ENCODE data around the gene ABCA1. TPM values are rescaled to one million over a fixed set of nuclear protein-coding genes. Genes with fewer than 3 reads are reported as not detected.
"Not testable (repeated sequence)": the region's sequence is repeated elsewhere in the genome, so short reads cannot be mapped to it uniquely, and the experiment has no call there.

ABCA1 gene
- total and polyA plus RNA-seq, 3 donors from 2014 or later: 8.5 to 57.9 (median 42.0) TPM

DNA sequence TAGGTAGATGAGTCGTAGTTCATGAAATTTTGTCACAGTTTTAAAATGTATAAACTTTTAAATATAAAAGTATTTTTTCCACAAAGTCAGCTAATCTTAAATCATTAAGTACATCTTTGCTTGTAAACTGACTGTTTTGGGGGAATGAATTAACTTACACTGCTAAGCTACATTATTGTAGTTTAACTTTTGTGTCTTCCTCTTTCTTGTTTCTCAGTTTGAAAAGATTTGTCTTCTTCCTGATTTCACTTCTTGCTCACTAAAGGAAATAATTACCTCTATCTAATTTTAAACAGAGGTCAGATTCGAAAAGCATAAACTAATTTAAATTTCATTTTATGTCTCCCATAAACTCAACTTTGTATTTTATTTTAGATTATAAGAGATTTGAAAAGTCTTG lies 158.3 kb downstream of the ABCA1 start:
- peak overlapping the region in 1 of 2 donors; percentile 1 for H3K4me3 ChIP-seq
- peaks cover 5% of the 10 kb centered on the region for H3K4me1 ChIP-seq
- 69 to 73% methylated on average over 2 of the region's 2 CpGs for WGBS, 2 donors
- TF ChIP-seq POLR2A (IDR thresholded peaks at IDR 0.05): no peak
- TF ChIP-seq, protein P1, sequence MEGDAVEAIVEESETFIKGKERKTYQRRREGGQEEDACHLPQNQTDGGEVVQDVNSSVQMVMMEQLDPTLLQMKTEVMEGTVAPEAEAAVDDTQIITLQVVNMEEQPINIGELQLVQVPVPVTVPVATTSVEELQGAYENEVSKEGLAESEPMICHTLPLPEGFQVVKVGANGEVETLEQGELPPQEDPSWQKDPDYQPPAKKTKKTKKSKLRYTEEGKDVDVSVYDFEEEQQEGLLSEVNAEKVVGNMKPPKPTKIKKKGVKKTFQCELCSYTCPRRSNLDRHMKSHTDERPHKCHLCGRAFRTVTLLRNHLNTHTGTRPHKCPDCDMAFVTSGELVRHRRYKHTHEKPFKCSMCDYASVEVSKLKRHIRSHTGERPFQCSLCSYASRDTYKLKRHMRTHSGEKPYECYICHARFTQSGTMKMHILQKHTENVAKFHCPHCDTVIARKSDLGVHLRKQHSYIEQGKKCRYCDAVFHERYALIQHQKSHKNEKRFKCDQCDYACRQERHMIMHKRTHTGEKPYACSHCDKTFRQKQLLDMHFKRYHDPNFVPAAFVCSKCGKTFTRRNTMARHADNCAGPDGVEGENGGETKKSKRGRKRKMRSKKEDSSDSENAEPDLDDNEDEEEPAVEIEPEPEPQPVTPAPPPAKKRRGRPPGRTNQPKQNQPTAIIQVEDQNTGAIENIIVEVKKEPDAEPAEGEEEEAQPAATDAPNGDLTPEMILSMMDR (IDR thresholded peaks at IDR 0.05): no peak
- H3K36me3 ChIP-seq (ENCODE audit: low read depth, missing control alignments): no peaks in the 10 kb centered on the region
- no peak overlapping the region for H3K27ac ChIP-seq
- intact Hi-C loops (cut with DNase I; ENCODE audit: low total_unique reads): no loop called here
- H3K9me3 ChIP-seq: no peaks in the 10 kb centered on the region
- DNase-seq: no peak
- no peaks in the 10 kb centered on the region for H3K27me3 ChIP-seq

DNA sequence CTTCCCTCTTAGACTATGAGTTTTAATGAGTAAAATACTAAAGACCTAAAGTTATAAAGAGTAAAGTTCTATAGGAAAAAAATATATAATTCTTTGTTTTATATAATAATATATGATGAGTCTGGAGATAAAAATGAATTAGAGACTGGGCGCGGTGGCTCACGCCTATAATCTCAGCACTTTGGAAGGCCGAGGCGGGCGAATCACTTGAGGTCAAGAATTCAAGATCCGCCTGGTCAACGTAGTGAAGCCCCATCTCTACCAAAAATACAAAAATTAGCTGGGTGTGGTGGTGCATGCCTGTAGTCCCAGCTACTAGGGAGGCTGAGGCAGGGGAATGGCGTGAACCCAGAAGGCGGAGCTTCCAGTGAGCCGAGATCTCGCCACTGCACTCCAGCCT lies 158.9 kb downstream of the ABCA1 start:
- H3K27me3 ChIP-seq; H3K4me1 ChIP-seq; H3K9me3 ChIP-seq; DNase-seq; H3K27ac ChIP-seq; H3K36me3 ChIP-seq (ENCODE audit: low read depth, missing control alignments); intact Hi-C loops (cut with DNase I; ENCODE audit: low total_unique reads): not testable (repeated sequence)
- WGBS, 2 donors: 60 to 68% methylated on average over 12 of the region's 12 CpGs
- peak overlapping the region in 1 of 2 donors; percentile 1 for H3K4me3 ChIP-seq

DNA sequence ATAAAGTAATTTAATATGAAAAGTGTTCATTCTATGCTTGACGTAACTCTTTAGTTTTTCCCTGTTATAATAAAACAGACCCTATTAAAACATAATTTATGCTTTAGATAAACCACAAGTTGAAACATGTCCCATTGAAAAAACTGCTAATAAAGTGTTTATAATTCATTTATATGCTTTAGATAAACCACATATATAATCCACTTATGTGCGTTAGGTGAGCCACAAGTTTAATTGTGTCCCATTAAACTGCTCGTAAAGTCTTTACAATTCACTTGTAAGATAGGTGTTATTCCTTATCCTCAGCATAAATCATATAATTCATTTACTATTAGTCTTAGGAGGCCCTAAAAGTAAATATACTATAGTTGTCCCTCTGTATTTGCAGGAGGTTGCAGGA lies 160.4 kb downstream of the ABCA1 start:
- H3K4me1 ChIP-seq: no peaks in the 10 kb centered on the region
- no peaks in the 10 kb centered on the region for H3K27me3 ChIP-seq
- DNase-seq: no peak
- no peaks in the 10 kb centered on the region for H3K9me3 ChIP-seq
- no peak overlapping the region for H3K27ac ChIP-seq
- no peaks in the 10 kb centered on the region for H3K36me3 ChIP-seq (ENCODE audit: low read depth, missing control alignments)
- intact Hi-C loops (cut with DNase I; ENCODE audit: low total_unique reads): no loop called here
- no peak overlapping the region for H3K4me3 ChIP-seq
- no peak for TF ChIP-seq POLR2A (IDR thresholded peaks at IDR 0.05)
- TF ChIP-seq, protein P1 (IDR thresholded peaks at IDR 0.05): no peak
- 94 to 95% methylated on average over 3 of the region's 3 CpGs for WGBS, 2 donors

DNA sequence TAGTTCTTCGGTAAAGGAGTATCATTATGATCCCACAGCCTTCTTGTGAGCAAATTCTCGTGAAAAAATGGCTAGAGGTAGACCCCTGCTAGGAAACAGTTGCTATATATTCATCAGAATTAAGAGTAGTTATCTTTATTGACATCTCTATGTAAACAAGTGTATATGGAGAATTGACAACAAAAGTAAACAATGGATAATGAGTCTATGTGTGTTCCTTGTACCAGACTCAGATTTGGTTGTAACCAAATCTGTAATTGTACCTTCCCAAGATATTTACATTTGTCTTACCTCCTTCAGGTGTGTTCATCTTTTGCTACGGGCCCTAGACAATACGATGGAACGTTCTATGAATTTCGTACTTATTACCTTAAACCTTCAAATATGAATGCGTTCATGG lies 161.9 kb downstream of the ABCA1 start:
- Histone ChIP-seq H3K27ac (no peak overlapping the region), H3K4me1 (no peaks in the 10 kb centered on the region), H3K4me3 (no peak overlapping the region), H3K27me3 (no peaks in the 10 kb centered on the region), H3K36me3 (ENCODE audit: low read depth, missing control alignments) (no peaks in the 10 kb centered on the region), H3K9me3 (no peaks in the 10 kb centered on the region)
- no peak for DNase-seq
- TF ChIP-seq, protein P1 (IDR thresholded peaks at IDR 0.05): no peak
- no peak for TF ChIP-seq POLR2A (IDR thresholded peaks at IDR 0.05)
- WGBS, 2 donors: 92 to 95% methylated on average over 7 of the region's 7 CpGs
- intact Hi-C loops (cut with DNase I; ENCODE audit: low total_unique reads): no loop called here

DNA sequence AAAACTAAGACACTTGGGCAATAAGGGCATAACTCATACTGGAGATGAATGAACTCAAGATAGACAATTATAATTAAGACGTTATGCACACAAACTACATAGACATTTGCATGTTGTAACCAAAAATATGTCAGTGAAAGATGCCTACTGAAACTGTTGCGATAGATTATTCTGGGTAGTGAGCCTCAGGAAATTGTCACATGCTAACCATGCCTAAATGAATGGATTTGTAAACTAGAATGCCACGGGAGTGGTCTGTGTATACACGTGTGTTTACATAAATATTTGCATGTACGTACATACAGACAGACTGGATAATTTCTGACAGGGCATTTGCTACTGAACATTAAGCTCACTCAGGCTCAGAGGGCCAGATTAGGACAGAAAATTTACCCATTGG lies 162.8 kb downstream of the ABCA1 start:
- no peaks in the 10 kb centered on the region for H3K27me3 ChIP-seq
- no peak overlapping the region for H3K4me3 ChIP-seq
- WGBS, 2 donors: 54 to 77% methylated on average over 5 of the region's 5 CpGs
- TF ChIP-seq, protein P1 (IDR thresholded peaks at IDR 0.05): no peak
- TF ChIP-seq POLR2A (IDR thresholded peaks at IDR 0.05): no peak
- no peak overlapping the region for H3K27ac ChIP-seq
- intact Hi-C loops (cut with DNase I; ENCODE audit: low total_unique reads): no loop called here
- H3K36me3 ChIP-seq (ENCODE audit: low read depth, missing control alignments): no peaks in the 10 kb centered on the region
- DNase-seq: no peak
- no peaks in the 10 kb centered on the region for H3K9me3 ChIP-seq
- no peaks in the 10 kb centered on the region for H3K4me1 ChIP-seq
